Muscle layer of duodenum (tissue), 2 donors: Measurements from ENCODE around the gene ZNF331.

Experiments used
- H3K27ac ChIP-seq: one replicate; pipeline ENCODE4 v1.7.0; 2013; ENCODE audit warnings: mild to moderate bottlenecking, low read length
- H3K27me3 ChIP-seq: one replicate; pipeline ENCODE4 v1.7.0; 2013; ENCODE audit warnings: low read depth, mild to moderate bottlenecking, control low read depth, low read length
- H3K36me3 ChIP-seq, 2 donors: one replicate each; pipeline ENCODE4 v1.7.0; 2013; ENCODE audit warnings: low read length in 2 of 2, control low read depth in 1 of 2, mild to moderate bottlenecking in 1 of 2; ENCODE audit not compliant: insufficient read depth in 2 of 2, control insufficient read depth in 1 of 2
- H3K4me1 ChIP-seq, 2 donors: one replicate each; pipeline ENCODE4 v1.7.0; 2013; ENCODE audit warnings: low read length in 2 of 2, mild to moderate bottlenecking in 2 of 2, control low read depth in 1 of 2, moderate library complexity in 1 of 2; ENCODE audit not compliant: insufficient read depth in 2 of 2, control insufficient read depth in 1 of 2
- H3K4me3 ChIP-seq, 2 donors: one replicate each; pipeline ENCODE4 v1.7.0; 2013; ENCODE audit warnings: low read length in 2 of 2, low read depth in 1 of 2, mild to moderate bottlenecking in 1 of 2
- H3K9me3 ChIP-seq, 2 donors: one replicate each; pipeline ENCODE4 v1.7.0; 2013; ENCODE audit warnings: low read length in 2 of 2, control low read depth in 1 of 2, mild to moderate bottlenecking in 1 of 2; ENCODE audit not compliant: control insufficient read depth in 1 of 2
- donor health status: healthy.

ZNF331 gene

DNA sequence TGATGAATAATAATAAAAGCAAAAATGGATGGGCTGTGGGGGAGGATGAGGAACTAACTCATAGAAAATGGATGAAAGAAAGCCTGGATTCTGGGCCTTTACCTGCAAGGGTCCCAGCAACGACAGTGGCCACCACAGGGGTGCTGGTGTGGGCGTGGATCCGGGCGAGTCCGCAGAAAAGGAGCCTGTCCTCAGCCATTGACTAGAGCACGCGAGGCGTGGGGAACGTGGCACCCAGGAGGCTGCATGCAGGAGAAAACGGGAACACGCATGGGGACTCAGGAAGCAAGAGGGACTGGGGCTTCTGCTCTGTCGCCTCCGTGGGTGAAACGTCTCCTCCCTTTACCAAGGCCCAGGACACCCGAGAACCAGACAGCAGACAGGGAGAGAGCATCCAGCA, 68.1 kb downstream of the ZNF331 start:
- Histone ChIP-seq H3K4me3 (no peak overlapping the region), H3K27me3 (no peaks in the 10 kb centered on the region), H3K27ac (no peak overlapping the region), H3K36me3 (no peaks in the 10 kb centered on the region), H3K4me1 (no peaks in the 10 kb centered on the region), H3K9me3 (no peaks in the 10 kb centered on the region)

- H3K27ac ChIP-seq: no peak overlapping the region
- no peaks in the 10 kb centered on the region for H3K9me3 ChIP-seq
These were observed 70.4 kb downstream of the ZNF331 start for GRCh38 chr19:53608381-53608780.

GRCh38 chr19:53612762-53613526, 75.0 kb downstream of the ZNF331 start:
- no peak overlapping the region for H3K27ac ChIP-seq

More at GRCh38 chr19:53608381-53608780, 70.4 kb downstream of the ZNF331 start:
- no peaks in the 10 kb centered on the region for H3K36me3 ChIP-seq
- no peaks in the 10 kb centered on the region for H3K4me1 ChIP-seq
- no peaks in the 10 kb centered on the region for H3K27me3 ChIP-seq
- H3K4me3 ChIP-seq: no peak overlapping the region

DNA sequence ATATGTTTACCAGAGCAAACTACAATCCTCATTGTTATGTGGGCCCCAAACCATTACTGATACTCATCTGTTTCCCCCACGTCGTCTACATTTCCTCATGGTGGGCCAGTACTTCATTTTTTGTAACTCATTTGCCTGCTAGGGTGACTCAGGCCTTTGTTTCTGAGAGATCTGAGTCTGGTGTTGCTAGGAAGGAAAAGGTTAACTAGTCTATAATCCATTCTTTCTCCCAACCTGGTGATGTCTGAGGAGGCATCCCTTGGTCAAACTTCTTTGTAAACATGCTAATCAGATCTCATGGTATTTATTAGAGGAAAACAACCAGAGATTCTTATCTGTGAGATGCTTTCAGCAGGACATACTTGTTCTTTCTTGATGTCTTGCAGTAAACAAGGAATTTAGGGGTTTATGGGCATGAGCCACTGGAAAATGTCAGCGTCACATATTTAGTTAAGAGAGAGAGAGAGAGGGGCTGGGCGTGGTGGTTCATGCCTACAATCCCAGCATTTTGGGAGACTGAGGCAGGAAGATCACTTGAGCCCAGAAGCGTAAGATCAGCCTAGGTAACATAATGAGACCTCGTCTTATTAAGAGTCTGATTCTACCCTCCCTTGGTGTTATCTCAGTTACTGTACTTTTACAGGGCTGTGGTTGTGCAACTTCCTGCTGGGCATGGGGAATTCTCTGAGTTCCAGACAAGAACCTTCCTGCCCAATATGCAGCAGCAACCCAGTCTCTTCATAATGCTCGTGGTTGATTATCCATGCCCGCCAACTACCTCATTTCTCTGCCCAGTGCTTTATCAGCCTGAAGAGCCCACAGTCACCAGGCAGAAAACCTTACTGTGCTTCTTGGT, 84.2 kb downstream of the ZNF331 start:
- H3K27ac ChIP-seq: no peak overlapping the region
- no peaks in the 10 kb centered on the region for H3K9me3 ChIP-seq
- no peaks in the 10 kb centered on the region for H3K27me3 ChIP-seq
- H3K36me3 ChIP-seq: no peaks in the 10 kb centered on the region
- no peak overlapping the region for H3K4me3 ChIP-seq
- no peaks in the 10 kb centered on the region for H3K4me1 ChIP-seq

More at GRCh38 chr19:53612762-53613526, 75.0 kb downstream of the ZNF331 start:
- H3K36me3 ChIP-seq: no peaks in the 10 kb centered on the region
- H3K4me3 ChIP-seq: no peak overlapping the region
- H3K27me3 ChIP-seq: no peaks in the 10 kb centered on the region
- H3K4me1 ChIP-seq: no peaks in the 10 kb centered on the region
- H3K9me3 ChIP-seq: no peaks in the 10 kb centered on the region

DNA sequence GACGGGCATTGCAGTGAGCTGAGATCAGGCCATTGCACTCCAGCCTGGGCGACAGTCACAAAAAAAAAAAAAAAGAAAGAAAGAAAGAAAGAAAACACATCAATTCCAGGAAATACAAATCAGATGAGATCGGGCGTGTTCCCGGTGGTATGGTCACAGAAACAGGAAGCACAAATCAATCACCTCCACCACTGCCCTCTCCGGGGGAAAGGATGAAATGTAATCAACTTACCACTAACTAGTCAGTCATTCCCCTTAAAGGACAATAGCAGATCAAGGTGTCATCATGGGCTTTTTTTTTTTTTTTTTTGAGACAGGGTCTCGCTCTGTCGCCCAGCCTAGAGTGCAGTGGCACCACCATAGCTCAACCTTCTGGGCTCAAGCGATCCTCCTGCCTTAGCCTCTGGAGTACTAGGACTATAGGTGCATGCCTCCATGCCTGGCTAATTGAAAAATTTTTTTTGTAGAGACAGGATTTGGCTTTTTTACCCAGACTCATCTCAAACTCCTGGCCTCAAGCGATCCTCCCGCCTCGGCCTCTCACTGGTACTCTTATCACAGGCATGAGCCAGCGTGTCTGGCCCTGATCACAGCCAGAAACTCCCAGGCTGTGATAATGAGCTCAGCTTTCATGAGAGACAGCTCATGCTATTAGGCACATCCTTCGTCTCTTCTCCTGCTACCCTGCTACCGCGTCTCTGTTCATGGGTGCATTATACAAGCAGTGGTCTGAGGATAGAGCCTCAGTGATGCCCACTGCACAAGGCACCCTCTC, 87.0 kb downstream of the ZNF331 start:
- no peaks in the 10 kb centered on the region for H3K36me3 ChIP-seq
- H3K4me1 ChIP-seq: no peaks in the 10 kb centered on the region
- no peak overlapping the region for H3K27ac ChIP-seq
- H3K4me3 ChIP-seq: no peak overlapping the region
- no peaks in the 10 kb centered on the region for H3K27me3 ChIP-seq
- H3K9me3 ChIP-seq: no peaks in the 10 kb centered on the region

- Histone ChIP-seq H3K4me1 (no peaks in the 10 kb centered on the region), H3K27ac (no peak overlapping the region), H3K9me3 (no peaks in the 10 kb centered on the region), H3K36me3 (no peaks in the 10 kb centered on the region), H3K4me3 (no peak overlapping the region), H3K27me3 (no peaks in the 10 kb centered on the region)
These were observed 88.5 kb downstream of the ZNF331 start for GRCh38 chr19:53626486-53626885.

- Histone ChIP-seq H3K27me3 (no peaks in the 10 kb centered on the region), H3K4me1 (no peaks in the 10 kb centered on the region), H3K9me3 (no peaks in the 10 kb centered on the region), H3K4me3 (no peak overlapping the region), H3K27ac (no peak overlapping the region), H3K36me3 (no peaks in the 10 kb centered on the region)
These were observed 89.0 kb downstream of the ZNF331 start for GRCh38 chr19:53626976-53627375.
